ENCODE measurements around the gene AP1M1. TPM values are rescaled to one million over a fixed set of nuclear protein-coding genes. Genes with fewer than 3 reads are reported as not detected.

AP1M1 gene
- total and polyA plus RNA-seq, 2 of the 4 experiments (the other 2 are of a cell fraction) = 85.1 to 99.1 TPM

DNA sequence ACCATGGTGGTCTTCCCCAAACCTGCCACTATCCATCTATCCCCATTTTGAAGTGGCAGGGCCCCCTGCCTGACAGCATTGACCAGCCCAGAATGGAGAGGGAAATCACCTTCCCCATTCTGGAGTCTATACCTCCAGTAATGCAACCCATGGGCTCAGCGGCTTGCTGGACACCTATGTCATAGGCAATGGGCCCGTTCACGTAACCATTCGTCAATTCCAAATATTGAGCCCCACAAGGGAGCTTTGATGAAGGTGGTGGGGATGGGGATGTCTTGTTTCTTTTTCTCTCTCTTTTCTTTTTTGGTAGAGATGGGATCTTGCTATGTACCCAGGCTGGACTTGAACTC, 63.1 kb downstream of the AP1M1 start:
- Histone ChIP-seq H2AK9ac (replicated peaks; ENCODE audit: low read depth, low read length, poor library complexity) (no peak overlapping the region), H3K18ac (ENCODE audit: low read depth, low read length) (no peak overlapping the region), H3K23ac (ENCODE audit: low read depth, low read length) (no peak overlapping the region), H4K8ac (ENCODE audit: low read depth in 2 of 2, low read length in 2 of 2) (no peak overlapping the region), H2AFZ (replicated peaks; ENCODE audit: low read length, poor library complexity) (no peak overlapping the region), H4K91ac (ENCODE audit: insufficient read depth, low read depth, low read length) (no peak overlapping the region), H2BK20ac (ENCODE audit: low read depth, low read length) (no peak overlapping the region), H3K4me2 (ENCODE audit: low read depth, low read length) (no peak overlapping the region), H3K79me1 (ENCODE audit: low read depth in 1 of 2, low read length in 2 of 2) (no peaks in the 10 kb centered on the region), H3K9me3 (ENCODE audit: control insufficient read depth, insufficient read depth, low read length) (peaks cover 4% of the 10 kb centered on the region), H2AK5ac (ENCODE audit: low read depth, low read length) (no peak overlapping the region), H4K5ac (ENCODE audit: low read depth, low read length) (no peak overlapping the region), H3K9ac (ENCODE audit: low read depth, low read length) (no peak overlapping the region), H3K56ac (ENCODE audit: extremely low read depth, insufficient read depth, low read length) (no peak overlapping the region), H2BK15ac (ENCODE audit: low read depth, low read length) (no peak overlapping the region), H3K4me3 (ENCODE audit: insufficient read depth, low read depth, low read length) (no peak overlapping the region), H3K9me1 (ENCODE audit: insufficient read depth, low read length) (no peaks in the 10 kb centered on the region), H4K20me1 (ENCODE audit: insufficient read depth, low read length) (no peaks in the 10 kb centered on the region; the same call in 1 of the 2 replicates), H3K27me3 (ENCODE audit: control insufficient read depth, insufficient read depth, low read length) (peaks cover 34% of the 10 kb centered on the region), H3K4me1 (ENCODE audit: control insufficient read depth, insufficient read depth, low read length) (no peaks in the 10 kb centered on the region), H3K14ac (replicated peaks; ENCODE audit: low read depth, low read length) (no peak overlapping the region), H2BK120ac (ENCODE audit: low read depth, low read length) (no peak overlapping the region), H3K27ac (ENCODE audit: insufficient read depth, low read length) (no peak overlapping the region), H2BK5ac (ENCODE audit: low read depth, low read length, poor library complexity, severe bottlenecking) (no peak overlapping the region), H3K36me3 (ENCODE audit: control insufficient read depth, insufficient read depth, low read length) (no peaks in the 10 kb centered on the region), H3K4ac (ENCODE audit: low read depth, low read length) (no peak overlapping the region)
- BruUV-seq (replicated peaks) = no TSS peak
- TF ChIP-seq RFX5 (IDR thresholded peaks at IDR 0.05; ENCODE audit: low read depth, low read length) (no peak), NFE2L2 (IDR thresholded peaks at IDR 0.05; ENCODE audit: low read depth, low read length) (no peak), CHD1 (IDR thresholded peaks at IDR 0.05; ENCODE audit: low read depth, low read length) (no peak), RCOR1 (IDR thresholded peaks at IDR 0.05; ENCODE audit: insufficient replicate concordance, low read length) (no peak), POLR2A (IDR thresholded peaks at IDR 0.05; ENCODE audit: low read depth, low read length) (no peak), RAD21 (IDR thresholded peaks at IDR 0.05; ENCODE audit: low read length) (no peak), MAFK (IDR thresholded peaks at IDR 0.05; ENCODE audit: low read depth, low read length) (no peak), MXI1 (IDR thresholded peaks at IDR 0.05; ENCODE audit: borderline replicate concordance, low read depth, low read length) (no peak), FOS (IDR thresholded peaks at IDR 0.05; ENCODE audit: low read depth, low read length) (no peak), CTCF (conservative IDR thresholded peaks at IDR 0.05; ENCODE audit: low read depth, low read length) (no peak), ELK1 (IDR thresholded peaks at IDR 0.05; ENCODE audit: borderline replicate concordance, low read depth, low read length) (no peak), MAZ (IDR thresholded peaks at IDR 0.05; ENCODE audit: borderline replicate concordance, low read depth, low read length) (no peak), SMC3 (IDR thresholded peaks at IDR 0.05; ENCODE audit: low read depth, low read length) (no peak), CEBPB (IDR thresholded peaks at IDR 0.05; ENCODE audit: low read depth, low read length) (no peak)
- TF ChIP-seq, protein P1, sequence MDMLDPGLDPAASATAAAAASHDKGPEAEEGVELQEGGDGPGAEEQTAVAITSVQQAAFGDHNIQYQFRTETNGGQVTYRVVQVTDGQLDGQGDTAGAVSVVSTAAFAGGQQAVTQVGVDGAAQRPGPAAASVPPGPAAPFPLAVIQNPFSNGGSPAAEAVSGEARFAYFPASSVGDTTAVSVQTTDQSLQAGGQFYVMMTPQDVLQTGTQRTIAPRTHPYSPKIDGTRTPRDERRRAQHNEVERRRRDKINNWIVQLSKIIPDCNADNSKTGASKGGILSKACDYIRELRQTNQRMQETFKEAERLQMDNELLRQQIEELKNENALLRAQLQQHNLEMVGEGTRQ (IDR thresholded peaks at IDR 0.05; ENCODE audit: low read depth, low read length) = no peak
- intact Hi-C loops (cut with micrococcal nuclease) (no loop called here), in situ Hi-C loops (cut with MboI; ENCODE audit: low sequenced_read_pairs) (no loop called here), dilution Hi-C loops (cut with HindIII; ENCODE audit: low sequenced_read_pairs, unreplicated experiment) (no loop called here)
- ChIA-PET CTCF (no interaction called here), POLR2A (ENCODE audit: unreplicated experiment) (no interaction called here)
- ATAC-seq (ENCODE audit: low read depth) (no peak), DNase-seq (no peak)
- WGBS, 2 experiments (ENCODE audit: extremely low coverage in 2 of 2, insufficient read length in 1 of 2) = no CpG with 5 or more reads among the region's 4 CpGs

All from IMR-90 (cell line).